ENCODE results near the gene OTULIN. TPM values are rescaled to one million over a fixed set of nuclear protein-coding genes. Genes with fewer than 3 reads are reported as not detected.
A peak's percentile ranks its signal among the peaks of the same experiment; 100 is the strongest.

OTULIN gene
- total and polyA plus RNA-seq, 7 donors = 6.6 to 37.9 (median 13.2) TPM

DNA sequence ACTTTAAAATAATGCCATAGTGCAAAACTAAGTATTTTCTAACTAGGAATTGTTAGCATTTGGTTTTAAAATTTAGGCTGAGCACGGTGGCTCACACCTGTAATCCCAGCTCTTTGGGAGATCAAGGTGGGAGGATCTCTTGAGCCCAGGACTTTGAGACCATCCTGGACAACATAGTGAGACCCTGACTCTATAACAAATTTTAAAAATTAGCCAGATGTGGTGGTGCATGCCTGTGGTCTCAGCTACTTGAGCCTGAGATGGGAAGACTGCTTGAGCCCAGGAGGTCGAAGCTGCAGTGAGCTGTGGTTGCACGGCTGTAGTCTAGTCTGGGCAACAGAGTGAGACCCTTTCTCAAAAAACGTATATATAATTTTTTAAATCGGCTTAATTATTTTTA is 4.9 kb downstream of the OTULIN start:
- Histone ChIP-seq H3K36me3 (no peaks in the 10 kb centered on the region), H3K4me3 (no peak overlapping the region), H3K27me3 (no peaks in the 10 kb centered on the region), H3K9me3 (no peaks in the 10 kb centered on the region), H3K27ac (no peak overlapping the region), H3K4me1 (peaks cover 0 to 74% (median 47%) of the 10 kb centered on the region in 4 donors)
- WGBS, 2 donors = 82 to 88% methylated on average over 5 of the region's 5 CpGs
- intact Hi-C loops (cut with DNase I) = loop anchor here (5.0 to 10.0 kb wide), 2 partner anchors 203 to 555 kb away; partner anchors contain the start of gene ANKH
- DNase-seq = no peak
- TF ChIP-seq EP300 (IDR thresholded peaks at IDR 0.05) (no peak), POLR2A (IDR thresholded peaks at IDR 0.05) (no peak), POLR2AphosphoS5 (IDR thresholded peaks at IDR 0.05) (no peak)
- TF ChIP-seq, protein P1, sequence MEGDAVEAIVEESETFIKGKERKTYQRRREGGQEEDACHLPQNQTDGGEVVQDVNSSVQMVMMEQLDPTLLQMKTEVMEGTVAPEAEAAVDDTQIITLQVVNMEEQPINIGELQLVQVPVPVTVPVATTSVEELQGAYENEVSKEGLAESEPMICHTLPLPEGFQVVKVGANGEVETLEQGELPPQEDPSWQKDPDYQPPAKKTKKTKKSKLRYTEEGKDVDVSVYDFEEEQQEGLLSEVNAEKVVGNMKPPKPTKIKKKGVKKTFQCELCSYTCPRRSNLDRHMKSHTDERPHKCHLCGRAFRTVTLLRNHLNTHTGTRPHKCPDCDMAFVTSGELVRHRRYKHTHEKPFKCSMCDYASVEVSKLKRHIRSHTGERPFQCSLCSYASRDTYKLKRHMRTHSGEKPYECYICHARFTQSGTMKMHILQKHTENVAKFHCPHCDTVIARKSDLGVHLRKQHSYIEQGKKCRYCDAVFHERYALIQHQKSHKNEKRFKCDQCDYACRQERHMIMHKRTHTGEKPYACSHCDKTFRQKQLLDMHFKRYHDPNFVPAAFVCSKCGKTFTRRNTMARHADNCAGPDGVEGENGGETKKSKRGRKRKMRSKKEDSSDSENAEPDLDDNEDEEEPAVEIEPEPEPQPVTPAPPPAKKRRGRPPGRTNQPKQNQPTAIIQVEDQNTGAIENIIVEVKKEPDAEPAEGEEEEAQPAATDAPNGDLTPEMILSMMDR (IDR thresholded peaks at IDR 0.05) = no peak

DNA sequence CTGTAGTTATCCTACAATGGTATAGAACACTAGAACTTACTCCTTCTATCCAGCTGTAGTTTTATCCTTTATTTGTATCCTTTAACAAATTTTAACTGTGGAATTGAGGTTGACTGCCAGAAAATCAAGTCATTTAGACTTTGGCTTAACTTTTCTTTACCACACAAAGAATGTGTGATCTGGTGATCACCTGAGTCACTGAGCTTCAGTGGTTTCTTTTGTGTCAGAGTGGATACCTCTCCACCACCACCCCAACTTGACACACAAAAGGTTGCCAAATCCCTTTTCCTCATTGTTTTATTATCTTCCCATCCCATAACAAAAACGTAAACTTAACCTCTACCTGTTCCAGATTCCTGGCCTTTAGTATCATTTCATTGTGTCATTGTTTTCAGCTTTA is 5.5 kb downstream of the OTULIN start:
- peaks cover 0 to 74% (median 47%) of the 10 kb centered on the region in 4 donors for H3K4me1 ChIP-seq
- intact Hi-C loops (cut with DNase I) = loop anchor here (5.0 to 10.0 kb wide), 2 partner anchors 202 to 555 kb away; partner anchors contain the start of gene ANKH
- 17 to 58% methylated on average over 1 of the region's 1 CpG for WGBS, 2 donors
- H3K36me3 ChIP-seq = no peaks in the 10 kb centered on the region
- DNase-seq = no peak
- no peak overlapping the region for H3K4me3 ChIP-seq
- H3K27ac ChIP-seq = no peak overlapping the region
- TF ChIP-seq POLR2A (IDR thresholded peaks at IDR 0.05) = no peak
- no peak for TF ChIP-seq EP300 (IDR thresholded peaks at IDR 0.05)
- TF ChIP-seq, protein P1 (IDR thresholded peaks at IDR 0.05) = no peak
- no peak for TF ChIP-seq POLR2AphosphoS5 (IDR thresholded peaks at IDR 0.05)
- H3K9me3 ChIP-seq = no peaks in the 10 kb centered on the region
- H3K27me3 ChIP-seq = no peaks in the 10 kb centered on the region

DNA sequence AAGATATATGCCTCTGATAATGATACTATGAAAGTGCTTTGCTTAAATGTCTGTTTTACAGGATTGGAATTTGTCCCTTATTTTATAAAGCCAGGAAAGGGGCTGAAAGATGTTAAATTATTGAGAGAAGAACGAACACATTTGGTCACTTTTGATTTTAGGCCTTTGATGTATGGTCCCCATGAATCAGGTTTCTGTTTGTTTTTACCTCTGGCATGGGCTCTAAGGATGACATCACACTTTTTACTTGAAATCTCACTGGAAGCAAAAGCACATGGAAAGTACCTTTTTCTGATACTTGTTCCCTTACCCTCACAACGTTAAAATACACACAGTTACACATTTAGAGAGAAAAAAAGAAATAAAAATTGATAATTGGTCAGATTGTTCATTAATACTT is 6.9 kb downstream of the OTULIN start:
- no peaks in the 10 kb centered on the region for H3K9me3 ChIP-seq
- WGBS, 2 donors = 18 to 53% methylated on average over 2 of the region's 2 CpGs
- peak overlapping the region in 1 of 4 donors; percentile 2 for H3K27ac ChIP-seq
- no peaks in the 10 kb centered on the region for H3K27me3 ChIP-seq
- TF ChIP-seq POLR2AphosphoS5 (IDR thresholded peaks at IDR 0.05) (no peak), EP300 (IDR thresholded peaks at IDR 0.05) (no peak), POLR2A (IDR thresholded peaks at IDR 0.05) (no peak)
- TF ChIP-seq, protein P1 (IDR thresholded peaks at IDR 0.05) = no peak
- intact Hi-C loops (cut with DNase I) = no loop called here
- no peak for DNase-seq
- H3K4me3 ChIP-seq = no peak overlapping the region
- H3K36me3 ChIP-seq = no peaks in the 10 kb centered on the region
- peaks cover 0 to 75% (median 41%) of the 10 kb centered on the region in 4 donors for H3K4me1 ChIP-seq

DNA sequence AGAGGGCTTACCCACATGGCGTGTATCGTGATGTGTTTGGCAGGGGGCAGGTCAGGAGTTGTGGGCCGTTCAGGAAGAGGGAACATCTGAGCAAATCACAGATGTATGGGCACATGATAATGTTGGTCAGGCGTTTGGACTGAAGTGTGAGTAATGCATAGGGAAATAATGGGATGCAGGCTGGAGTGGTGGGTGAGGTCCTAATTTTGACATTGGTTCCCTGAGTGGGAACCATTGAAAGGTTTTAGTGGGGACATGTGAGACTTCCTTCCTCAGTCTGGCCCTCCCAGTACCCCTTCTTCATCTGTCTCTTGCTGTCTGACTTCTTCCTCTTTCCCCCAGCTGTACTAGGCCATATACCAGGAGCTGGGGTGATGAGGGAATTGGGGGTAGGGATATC is 7.6 kb downstream of the OTULIN start:
- peaks cover 0 to 71% (median 36%) of the 10 kb centered on the region in 4 donors for H3K4me1 ChIP-seq
- H3K27ac ChIP-seq = no peak overlapping the region
- DNase-seq = no peak
- no peak overlapping the region for H3K4me3 ChIP-seq
- intact Hi-C loops (cut with DNase I) = no loop called here
- H3K27me3 ChIP-seq = no peaks in the 10 kb centered on the region
- H3K36me3 ChIP-seq = no peaks in the 10 kb centered on the region
- TF ChIP-seq POLR2A (IDR thresholded peaks at IDR 0.05) = no peak
- TF ChIP-seq, protein P1 (IDR thresholded peaks at IDR 0.05) = no peak
- TF ChIP-seq POLR2AphosphoS5 (IDR thresholded peaks at IDR 0.05) = no peak
- no peaks in the 10 kb centered on the region for H3K9me3 ChIP-seq
- WGBS, 2 donors = 75 to 84% methylated on average over 4 of the region's 4 CpGs

All from sigmoid colon (tissue), 7 donors.